Transverse colon (tissue), 4 donors: ENCODE data around the gene UBE2K.

Experiments
- EP300 ChIP-seq: sonication (generic); formaldehyde crosslinking; IDR thresholded peaks from one replicate; pipeline ENCODE4 v1.6.1; 2017; ENCODE audit warnings: antibody characterized with exemption, low read depth
- POLR2A ChIP-seq: fragments of 450-650 bp; IDR thresholded peaks from one replicate; pipeline ENCODE4 v1.6.1; 2016; ENCODE audit warnings: antibody characterized with exemption, mild to moderate bottlenecking, moderate library complexity
- POLR2AphosphoS5 ChIP-seq, 3 donors: sonication (generic); formaldehyde crosslinking; IDR thresholded peaks; one replicate each; pipeline ENCODE4 v1.6.1; 2016; ENCODE audit warnings: antibody characterized with exemption in 3 of 3
- TF ChIP-seq, protein P1 (sequence below), 5 experiments: fragments of 200-600 bp in 3 of 5; fragments of 450-650 bp in 2 of 5; sonication (generic) in 3 of 5; IDR thresholded peaks; 1 replicate in 2 of 5; 2 replicates in 3 of 5; pipeline ENCODE4 v1.5.1; 2016 to 2017; ENCODE audit warnings: antibody characterized with exemption in 5 of 5, inconsistent platforms in 3 of 5, mild to moderate bottlenecking in 2 of 5, moderate library complexity in 1 of 5

DNA sequence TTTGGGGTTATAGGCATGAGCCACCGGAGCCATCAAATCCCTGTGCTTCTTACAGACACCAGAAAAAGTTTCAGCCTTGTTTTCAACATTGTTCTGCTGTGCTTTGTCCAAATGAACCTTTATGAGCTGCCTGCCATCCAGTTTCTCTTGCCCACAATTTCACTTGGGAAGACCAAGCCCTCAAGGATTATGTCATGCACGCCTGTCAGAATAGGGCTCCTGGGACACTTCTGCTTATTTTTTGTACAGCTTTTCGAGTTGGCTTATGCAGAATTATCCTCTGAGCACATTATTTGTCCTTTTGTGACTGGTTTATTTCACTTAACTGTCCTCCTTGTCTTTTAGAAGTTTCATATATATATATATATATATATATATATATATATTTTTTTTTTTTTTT is 16.2 kb downstream of the UBE2K start:
- TF ChIP-seq, protein P1, sequence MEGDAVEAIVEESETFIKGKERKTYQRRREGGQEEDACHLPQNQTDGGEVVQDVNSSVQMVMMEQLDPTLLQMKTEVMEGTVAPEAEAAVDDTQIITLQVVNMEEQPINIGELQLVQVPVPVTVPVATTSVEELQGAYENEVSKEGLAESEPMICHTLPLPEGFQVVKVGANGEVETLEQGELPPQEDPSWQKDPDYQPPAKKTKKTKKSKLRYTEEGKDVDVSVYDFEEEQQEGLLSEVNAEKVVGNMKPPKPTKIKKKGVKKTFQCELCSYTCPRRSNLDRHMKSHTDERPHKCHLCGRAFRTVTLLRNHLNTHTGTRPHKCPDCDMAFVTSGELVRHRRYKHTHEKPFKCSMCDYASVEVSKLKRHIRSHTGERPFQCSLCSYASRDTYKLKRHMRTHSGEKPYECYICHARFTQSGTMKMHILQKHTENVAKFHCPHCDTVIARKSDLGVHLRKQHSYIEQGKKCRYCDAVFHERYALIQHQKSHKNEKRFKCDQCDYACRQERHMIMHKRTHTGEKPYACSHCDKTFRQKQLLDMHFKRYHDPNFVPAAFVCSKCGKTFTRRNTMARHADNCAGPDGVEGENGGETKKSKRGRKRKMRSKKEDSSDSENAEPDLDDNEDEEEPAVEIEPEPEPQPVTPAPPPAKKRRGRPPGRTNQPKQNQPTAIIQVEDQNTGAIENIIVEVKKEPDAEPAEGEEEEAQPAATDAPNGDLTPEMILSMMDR (IDR thresholded peaks at IDR 0.05), result no peak
- TF ChIP-seq POLR2A, result no peak
- TF ChIP-seq EP300, result no peak
- TF ChIP-seq POLR2AphosphoS5 (IDR thresholded peaks at IDR 0.05), result no peak
